Activated CD4-positive, alpha-beta T cell treated with anti-CD3 and anti-CD28 coated beads for 48 hours (primary cell): ENCODE measurements around the gene TNS2.
A peak's percentile ranks its signal among the peaks of the same experiment; 100 is the strongest.

Experiments used
- DNase-seq: peaks from one replicate; pipeline ENCODE4 v3.0.0-alpha.2; 2020

The TNS2 gene

DNA sequence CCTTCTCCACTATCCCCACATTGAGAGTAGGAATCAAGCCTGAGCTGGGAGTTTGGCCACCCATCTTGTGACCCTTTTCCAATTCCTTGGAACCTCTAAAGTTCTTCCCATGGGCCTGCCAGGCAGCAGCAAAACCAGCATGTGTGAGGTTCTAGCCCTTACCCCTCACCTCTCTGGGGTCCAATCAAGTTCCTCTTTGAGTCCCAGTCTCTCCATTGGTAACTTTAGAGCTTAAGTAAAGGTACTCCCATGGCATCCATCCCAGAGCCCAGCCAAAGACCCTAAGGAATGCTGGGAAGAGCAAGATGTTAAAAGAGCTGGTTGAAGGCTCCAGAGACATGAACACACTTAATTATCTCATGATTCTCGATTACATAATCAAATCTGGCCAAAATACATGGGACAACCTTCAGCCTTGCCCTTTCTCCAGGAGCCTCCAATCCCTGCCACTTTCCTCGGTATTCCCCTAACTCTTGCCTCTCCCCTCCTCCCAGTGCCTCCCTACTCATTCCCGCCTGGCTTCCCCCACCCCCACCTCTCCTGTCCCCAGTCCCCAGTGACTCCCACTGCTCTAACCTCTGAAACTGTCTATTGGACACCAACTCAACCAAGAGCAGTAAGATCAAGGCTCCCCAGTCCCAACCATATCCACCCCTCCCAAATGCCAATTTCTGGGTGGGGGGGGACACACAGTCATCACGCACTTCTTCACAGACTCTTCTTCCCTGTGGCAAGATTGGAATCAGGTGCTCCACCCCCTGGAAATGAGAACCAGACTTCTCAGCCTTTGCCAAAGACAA is 4.8 kb upstream of the TNS2 start:
- no peak for DNase-seq

DNA sequence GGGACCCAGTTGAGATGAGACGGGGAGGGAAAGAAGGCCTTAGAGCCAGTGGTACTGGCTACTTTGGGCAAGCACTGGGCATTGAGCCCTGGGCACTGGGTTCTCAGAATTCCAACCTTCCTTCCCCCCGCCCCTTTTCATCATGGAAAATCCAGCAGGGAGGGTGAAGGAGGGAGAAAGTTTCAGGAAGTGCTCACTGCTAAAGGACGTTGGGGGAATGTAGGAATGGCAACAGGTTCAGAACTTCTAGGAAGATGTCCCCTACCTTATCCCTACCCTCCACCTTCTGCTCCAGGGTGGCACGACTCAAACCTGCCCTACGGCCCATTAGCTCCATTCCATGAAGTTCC is 4.2 kb upstream of the TNS2 start:
- DNase-seq, result no peak

DNA sequence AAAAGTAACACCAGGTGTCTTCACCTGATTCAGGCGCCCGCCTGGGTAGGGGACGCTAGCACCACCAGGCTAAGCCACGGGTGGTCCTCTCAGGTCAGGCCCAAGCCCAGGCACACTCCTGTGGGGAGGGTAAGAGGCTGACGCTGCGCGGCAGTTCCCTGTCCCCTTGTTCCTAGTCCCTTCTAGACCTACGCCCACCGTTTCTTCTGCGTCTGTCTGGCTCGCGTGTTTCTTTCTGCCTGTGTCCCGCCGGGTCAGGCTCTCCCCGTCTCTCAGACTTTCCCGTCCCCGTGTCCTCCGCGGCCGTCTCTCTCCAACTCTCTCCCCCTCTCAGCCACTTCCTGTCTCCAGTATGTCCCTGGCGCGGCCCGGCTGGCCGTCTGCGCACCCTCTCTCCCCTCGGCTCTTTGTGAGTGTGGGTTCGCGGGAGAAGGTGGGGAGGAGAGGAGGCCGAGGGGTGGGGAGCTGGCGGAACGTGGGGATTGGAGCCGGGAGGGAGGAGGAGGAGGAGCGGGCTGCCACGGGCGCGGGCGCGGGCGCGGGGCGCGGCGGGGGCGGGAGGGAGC is 3.1 kb upstream of the TNS2 start:
- DNase-seq, result peak; percentile 64

DNA sequence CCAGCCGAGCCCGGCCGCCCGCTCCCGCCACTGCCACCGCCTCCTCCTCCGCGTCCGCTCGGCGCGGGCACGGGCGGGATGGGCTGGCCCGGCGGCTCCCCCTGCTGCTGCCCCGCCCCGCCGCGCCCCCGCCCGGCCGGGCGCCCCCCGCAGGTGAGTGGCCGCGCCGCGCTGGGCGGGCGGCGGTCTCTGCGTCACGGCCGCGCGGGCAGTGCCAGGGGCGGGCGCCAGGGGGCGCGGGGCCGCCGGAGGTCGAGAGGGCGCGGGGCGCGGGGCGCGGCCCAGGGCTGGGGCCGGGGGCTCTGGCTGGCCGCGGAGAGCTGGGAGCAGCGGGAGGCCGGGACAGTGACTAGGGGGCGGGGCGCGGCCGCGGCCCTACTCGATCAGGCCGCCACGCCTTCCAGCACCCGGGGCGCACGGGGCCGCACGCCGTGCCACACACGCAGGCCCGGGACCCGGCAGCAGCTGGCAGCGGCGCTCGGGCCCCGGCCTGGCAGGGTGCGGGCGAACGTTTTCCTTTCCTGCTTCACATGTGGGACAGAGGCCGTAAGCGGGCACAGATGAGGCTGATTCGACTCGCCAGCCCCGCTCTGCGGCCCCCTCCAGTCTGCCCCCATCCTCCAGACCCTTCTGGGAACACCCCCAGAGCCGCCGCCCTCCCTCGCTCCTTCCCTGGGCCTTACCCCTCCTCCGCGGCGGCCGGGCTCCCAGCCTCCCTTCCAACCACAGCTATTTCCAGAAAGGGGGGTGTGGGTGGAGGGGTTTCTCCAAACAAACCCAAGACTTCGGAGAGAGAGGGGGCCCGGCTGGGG is 2.4 kb upstream of the TNS2 start:
- DNase-seq, result peak; percentile 68

DNA sequence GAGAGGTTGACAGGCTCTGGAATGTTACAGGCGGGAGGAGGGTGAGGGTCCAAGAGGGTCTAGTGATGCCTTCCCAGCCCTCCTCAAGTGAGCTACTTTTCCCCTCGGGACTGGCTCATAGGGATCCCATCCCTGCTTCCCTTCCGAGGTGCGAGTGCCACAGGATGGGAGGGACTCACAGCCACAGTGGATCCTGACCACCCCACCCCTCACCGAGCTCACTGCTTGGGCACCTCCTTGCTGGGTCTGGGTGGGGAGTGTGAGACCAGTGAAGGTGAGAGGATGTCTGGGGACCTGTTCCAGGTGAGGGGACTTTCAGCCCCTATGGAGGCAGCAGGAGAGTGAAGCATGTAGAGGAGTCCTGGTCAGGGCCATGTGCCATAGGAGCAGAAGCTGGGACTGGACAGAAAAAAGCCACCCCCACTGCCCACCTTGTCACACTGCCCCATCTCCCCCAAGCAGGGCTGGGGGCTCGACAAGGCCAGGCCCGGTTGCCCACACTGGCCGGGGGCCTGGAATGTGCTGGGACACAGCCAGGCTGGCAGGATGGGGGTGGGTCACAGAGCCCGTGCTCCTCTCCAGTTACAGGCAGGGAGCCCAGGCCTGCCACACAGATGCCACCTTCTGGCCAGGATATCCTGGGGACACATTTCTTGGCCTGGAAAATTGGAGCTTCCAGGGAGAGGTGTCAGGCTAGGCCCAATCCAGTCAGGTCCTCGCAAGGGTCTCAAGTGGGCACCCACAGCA is 1.7 kb upstream of the TNS2 start:
- no peak for DNase-seq

DNA sequence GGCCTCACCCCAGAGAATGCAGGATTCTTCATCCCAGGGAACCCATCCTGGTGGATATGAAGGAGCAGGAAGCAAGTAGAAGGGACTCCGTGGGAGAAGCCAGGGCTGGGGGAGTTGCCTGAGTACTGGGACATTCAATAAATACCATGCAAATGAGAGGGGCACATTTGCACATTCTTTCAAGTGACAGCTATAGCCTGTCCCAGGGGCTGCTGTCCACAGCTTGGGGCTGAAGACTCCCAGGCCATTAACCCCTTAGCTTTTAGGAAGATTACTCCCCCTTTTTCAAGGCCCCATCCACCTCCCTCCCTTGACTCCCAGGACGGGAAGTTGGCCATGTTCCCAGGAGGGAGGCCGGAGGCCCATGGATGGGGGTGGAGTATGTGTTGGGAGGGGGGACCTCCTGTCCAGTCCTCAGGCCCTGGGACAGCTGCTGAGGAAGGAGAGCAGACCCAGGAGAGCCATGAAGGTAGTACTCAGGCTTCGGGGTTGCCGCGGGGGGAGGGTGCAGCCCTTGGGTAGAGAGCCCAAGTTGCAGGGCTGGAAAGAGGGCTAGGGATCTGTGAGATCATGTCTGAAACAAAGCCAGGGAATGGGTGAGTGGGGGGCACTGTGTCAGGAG is 974 bp upstream of the TNS2 start:
- DNase-seq, result no peak

DNA sequence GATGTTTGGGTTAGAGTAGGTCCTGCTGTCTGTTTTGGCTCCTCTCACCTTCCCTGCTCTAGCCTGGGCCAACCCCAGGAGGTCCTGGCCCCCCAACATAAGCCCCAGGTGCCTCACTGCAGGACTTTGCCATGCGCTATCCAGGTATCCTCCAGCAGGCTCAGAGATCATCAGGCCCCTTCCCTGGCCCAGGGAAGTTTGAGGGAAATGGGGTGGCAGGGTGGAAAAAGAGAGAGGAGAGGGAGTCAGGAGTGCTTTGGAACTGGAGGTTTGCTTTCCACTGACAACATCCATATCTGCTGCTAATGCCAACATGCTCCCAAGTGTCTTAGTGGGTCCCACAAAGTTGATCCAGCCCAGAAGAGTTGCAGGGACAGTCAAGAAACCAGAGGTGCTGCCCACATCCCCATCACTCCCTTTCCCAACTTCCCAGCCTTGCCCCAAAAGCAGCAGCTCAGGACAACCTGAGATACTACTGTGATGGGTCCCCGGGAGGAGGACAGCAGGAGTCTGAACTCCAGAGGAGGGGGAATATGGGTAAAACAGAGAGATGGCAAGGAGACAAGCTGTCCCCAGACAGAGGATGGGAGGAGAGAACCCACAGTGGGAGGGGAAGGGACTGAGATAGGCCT is 677 bp downstream of the TNS2 start:
- no peak for DNase-seq

DNA sequence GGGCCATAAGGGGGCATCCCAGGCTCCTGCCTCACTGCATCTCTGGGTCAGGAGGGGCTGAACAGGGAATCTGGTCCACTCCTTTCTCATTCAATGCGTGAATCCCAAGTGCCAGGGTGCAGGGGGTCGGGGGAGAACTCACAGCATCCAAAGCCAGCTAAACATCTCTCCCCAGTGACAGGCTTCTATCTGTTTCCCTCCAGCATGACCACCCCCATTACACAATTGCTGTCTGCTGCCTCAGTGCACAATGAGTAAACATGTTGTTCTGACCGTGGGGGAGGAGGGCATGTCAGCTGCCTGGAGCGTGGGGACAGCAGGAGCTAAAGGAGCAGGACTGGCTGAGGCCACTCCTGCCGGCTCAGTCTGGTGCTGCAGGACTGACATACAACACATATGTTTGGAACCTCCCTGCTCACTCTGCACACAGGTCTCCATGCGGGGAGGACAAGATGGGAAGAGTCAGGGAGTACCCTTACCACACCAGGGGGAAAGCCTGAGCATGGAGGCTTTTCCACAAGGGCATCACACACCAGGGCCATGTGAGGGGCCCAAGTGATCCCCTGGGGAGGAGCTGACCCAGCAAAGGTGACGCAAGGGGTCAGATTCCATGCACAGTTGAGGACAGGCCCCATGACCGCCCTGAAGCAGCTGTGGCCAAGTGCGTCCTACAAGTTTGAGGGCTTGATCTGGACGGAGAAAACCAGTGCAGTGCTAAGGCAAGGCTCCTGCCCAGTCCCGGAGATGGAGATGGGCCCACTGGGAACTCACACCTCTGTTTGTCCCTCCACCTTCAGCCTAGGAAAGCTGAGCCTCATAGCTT is 1.4 kb downstream of the TNS2 start:
- no peak for DNase-seq

DNA sequence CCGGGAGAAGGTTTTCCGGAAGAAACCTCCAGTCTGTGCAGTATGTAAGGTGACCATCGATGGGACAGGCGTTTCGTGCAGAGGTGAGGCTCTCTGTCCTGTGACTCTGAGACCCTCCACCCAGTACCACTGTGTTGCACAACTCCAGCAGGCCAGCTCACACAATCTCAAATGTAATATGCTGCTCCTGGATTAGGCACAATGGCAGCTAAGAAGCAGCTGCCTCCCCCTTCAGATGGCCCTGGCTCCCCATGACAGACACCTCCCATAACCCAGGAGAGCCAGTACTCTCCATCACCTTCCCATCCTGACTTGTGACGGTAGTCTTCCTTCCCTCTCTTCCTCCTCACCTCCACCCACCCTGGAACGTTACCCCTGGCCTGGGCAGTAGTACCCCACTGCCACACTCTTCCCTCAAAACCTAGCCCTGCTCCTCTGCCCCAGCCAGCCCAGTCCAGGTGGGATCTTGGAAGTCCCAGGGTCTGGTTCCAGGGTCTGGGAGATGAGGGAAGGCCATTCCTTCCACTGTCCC is 2.1 kb downstream of the TNS2 start:
- DNase-seq, result no peak

DNA sequence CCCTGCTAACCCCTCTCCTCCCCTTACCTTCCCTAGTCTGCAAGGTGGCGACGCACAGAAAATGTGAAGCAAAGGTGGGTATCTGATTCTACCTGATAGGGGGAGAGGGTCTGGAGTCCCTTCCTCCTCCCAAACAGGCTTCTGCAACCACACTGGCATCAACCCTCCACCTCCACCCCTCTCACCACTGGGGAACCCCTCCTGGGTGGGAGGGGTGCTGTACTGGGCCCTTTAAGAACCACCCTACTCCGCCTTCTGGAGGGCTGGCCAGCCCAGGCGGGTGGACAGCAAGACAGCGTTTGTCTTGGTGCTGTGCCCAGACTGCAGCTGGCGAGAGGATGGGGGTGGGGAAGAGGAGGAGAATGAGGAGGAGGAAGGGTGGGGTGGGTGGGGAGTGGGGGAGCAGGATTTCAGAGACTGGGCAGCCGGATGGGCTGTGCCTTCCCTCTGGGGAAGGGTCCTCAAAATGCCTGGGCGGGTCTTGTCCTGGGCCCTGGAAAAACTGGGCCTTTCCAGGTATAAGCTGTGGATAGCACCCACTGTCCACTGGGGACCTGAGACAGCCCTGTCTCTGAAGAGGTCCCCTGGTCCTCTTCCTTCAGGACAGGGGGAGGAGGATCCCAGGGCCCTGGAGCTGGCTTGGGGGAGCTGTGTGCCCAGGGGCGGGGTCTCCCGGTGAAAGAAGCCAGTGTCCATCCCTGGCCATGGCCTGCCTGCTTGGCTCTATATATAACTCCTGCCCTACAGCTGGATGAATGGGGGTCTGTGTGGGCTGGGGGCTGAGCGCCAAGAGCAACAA is 2.8 kb downstream of the TNS2 start:
- DNase-seq, result no peak

DNA sequence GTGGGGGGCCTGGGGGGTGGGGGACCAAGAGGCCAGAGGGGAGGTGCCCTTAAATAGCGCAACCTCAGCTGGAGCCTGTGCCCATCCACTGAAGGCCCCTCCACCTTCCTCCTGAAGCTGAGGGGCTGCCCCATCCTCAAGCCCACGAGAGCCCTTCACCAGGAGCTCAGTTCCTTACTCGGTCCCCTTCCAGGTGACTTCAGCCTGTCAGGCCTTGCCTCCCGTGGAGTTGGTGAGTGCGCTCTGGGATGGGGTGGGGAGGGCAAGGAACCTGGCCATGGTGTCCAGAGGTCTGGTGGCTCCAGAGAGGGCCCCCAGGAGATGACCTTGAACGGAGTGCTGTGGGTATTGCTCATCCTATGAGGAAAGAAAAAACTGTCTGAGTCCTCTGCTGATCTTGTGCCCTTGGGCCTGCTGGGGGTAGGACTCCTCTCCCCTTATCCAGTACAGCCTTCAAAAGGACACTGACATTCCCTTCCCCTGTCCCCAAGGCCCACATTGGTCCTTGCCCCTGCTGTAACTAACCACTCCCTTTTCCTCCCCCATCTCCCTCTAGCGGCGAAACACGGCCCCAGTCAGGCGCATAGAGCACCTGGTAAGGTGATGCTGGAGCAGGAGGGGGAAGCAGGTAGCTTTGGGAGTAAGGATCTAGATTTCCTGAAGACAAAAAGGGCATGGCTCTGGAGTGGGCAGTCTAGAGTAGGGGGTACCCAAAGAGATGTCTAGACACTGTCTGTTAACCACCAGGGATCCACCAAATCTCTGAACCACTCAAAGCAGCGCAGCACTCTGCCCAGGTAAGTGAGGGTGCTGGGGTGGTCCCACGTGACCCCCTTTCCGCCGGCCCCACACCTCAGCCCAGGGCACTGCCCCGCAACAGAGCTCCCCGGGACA is 3.6 kb downstream of the TNS2 start:
- peak; percentile 66 for DNase-seq

DNA sequence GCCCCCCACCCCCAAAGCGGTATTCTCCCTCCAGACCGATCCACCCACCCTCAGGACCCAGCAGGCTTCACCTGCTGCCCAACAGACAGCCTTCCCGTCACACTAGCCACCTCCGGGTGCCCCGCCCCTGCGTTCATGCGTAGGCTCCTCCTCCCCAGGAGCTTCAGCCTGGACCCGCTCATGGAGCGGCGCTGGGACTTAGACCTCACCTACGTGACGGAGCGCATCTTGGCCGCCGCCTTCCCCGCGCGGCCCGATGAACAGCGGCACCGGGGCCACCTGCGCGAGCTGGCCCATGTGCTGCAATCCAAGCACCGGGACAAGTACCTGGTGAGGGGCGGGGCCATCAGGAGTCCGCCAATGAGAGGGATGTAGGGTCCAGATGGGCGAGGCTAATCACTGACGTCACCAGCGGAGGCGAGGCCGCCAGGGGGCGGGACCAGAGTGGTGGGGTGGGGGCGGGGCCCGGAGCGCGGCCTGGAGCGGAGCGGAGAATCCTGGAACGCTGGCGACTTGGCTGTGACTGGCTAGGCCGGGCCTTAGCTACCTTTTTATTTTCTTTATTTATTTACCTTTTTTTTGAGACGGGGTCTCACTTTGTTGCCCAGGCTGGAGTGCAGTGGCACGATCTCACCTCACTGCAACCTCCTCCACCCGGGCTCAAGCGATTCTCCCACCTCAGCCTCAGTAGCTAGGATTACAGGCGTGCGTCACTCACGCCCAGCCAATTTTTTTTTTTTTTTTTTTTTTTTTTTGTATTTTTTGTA is 4.4 kb downstream of the TNS2 start:
- peak; percentile 96 for DNase-seq

DNA sequence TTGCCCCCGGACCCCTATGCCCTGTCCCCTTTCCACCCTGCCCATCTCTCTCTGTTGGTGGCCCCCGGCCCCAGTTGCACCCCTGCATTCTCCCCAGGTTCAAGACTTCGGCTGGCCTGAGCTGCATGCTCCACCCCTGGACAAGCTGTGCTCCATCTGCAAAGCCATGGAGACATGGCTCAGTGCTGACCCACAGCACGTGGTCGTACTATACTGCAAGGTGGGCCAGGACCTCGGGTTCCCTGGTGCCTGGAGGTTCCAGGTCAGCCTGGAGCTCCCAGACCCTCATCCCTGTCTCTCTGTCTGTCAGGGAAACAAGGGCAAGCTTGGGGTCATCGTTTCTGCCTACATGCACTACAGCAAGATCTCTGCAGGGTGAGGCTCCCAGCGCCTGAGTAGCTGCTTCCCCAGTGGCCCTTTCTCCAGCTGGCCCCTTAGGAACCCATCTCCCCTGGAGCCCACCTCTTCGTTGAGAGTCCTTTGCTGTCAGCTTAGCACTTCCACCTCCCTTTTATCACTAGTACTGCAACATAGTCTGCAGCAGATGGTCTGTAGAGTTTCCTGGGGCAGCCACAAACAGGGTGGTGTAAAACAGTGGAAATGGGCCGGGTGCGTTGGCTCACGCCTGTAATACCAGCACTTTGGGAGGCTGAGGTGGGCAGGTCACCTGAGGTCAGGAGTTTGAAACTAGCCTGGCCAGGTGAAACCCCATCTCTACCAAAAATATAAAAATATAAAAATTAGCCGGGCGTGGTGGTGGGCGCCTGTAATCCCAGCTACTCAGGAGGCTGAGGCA is 5.8 kb downstream of the TNS2 start:
- DNase-seq, result no peak

DNA sequence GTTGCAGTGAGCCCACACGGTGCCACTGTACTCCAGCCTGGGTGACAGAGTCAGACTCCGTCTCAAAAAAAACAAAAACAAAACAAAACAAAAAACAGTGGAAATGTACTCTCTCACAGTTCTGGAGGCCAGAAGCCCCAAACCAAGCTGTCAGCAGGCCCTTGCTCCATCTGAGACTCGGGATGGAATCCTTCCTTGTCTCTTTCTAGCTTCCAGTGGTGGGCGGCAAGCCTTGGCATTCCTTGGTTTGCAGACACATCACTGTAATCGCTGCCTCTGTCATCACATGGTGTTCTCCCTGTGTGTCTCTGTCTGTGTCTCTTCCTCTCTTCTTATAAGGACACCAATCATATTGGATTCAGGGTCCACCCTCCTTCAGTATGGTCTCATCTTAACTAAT is 6.4 kb downstream of the TNS2 start:
- DNase-seq, result no peak

DNA sequence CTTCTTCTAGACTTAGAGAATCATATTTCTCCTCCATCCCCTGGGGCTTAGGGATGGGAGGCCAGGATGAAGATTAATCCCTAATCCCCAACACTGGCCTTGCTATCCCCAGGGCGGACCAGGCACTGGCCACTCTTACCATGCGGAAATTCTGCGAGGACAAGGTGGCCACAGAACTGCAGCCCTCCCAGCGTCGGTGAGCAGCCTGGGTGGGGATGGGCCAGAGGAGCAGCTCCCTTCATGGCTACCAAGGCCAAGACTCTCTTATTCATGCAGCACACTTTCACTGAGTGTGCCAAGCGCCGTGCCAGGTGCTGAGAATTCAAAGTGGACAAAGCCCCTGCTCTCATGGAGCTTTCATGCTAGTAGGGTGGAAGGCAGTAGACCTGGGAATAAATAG is 7.0 kb downstream of the TNS2 start:
- DNase-seq, result no peak

DNA sequence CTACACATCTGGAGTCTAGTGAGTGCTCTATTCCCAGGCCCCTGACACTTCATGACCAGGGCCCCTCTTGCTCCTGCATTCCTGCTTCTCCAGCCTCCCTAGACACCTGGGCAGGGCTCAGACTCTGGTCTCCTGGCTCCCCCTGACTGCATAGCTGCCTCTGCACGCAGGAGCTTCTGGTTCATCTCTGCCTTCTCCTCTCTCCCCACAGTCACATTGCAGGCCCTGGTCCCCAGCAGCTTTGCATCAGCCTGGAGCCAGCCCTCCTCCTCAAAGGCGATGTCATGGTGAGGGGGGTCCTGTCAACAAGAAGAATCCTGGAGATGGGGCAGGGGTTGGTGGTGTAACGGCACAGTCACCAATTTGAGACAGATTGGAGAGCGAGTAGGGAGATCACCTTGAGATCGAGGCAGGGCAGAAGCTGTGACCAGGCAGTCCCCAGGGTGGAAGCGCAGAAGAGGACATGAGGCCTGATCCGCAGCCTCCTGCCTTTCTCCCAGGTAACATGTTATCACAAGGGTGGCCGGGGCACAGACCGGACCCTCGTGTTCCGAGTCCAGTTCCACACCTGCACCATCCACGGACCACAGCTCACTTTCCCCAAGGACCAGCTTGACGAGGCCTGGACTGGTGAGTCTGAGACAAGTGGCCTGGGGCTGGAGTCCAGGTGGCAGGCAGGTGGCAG is 8.1 kb downstream of the TNS2 start:
- DNase-seq, result no peak
